Nephron (organoid): ENCODE measurements around the gene CD2.

Experiments
- H3K27ac Mint-ChIP-seq, 3 experiments: 2 replicates each; pipeline ENCODE4 v1.8.0; 2020; ENCODE audit warnings: mixed read lengths in 3 of 3, mild to moderate bottlenecking in 2 of 3, moderate library complexity in 1 of 3
- H3K27me3 Mint-ChIP-seq: 2 replicates; pipeline ENCODE4 v1.8.0; 2021; ENCODE audit warnings: low read depth, mild to moderate bottlenecking, moderate library complexity, mixed read lengths
- H3K36me3 Mint-ChIP-seq: 2 replicates; pipeline ENCODE4 v1.8.0; 2020; ENCODE audit warnings: low read depth, mixed read lengths
- H3K4me1 Mint-ChIP-seq: 2 replicates; pipeline ENCODE4 v1.8.0; 2020; ENCODE audit warnings: mixed read lengths
- H3K4me3 Mint-ChIP-seq, 3 experiments: 2 replicates each; pipeline ENCODE4 v1.8.0; 2020; ENCODE audit warnings: mild to moderate bottlenecking in 3 of 3, mixed read lengths in 3 of 3, moderate library complexity in 2 of 3
- H3K9me3 Mint-ChIP-seq: 2 replicates; pipeline ENCODE4 v1.8.0; 2020; ENCODE audit warnings: mixed read lengths
- CTCF ChIP-seq, 3 experiments: fragments of 200-600 bp; sonication (generic); IDR thresholded peaks; one replicate each; pipeline ENCODE4 v1.5.0; 2021; ENCODE audit warnings: antibody characterized with exemption in 3 of 3; ENCODE audit not compliant: unreplicated experiment in 3 of 3

CD2 gene

GRCh38 chr1:116771997-116772647, 17.9 kb downstream of the CD2 start:
- no peaks in the 10 kb centered on the region for H3K36me3 Mint-ChIP-seq
- TF ChIP-seq CTCF (IDR thresholded peaks at IDR 0.05; ENCODE audit: unreplicated experiment in 3 of 3), result no peak
- no peak overlapping the region for H3K27ac Mint-ChIP-seq
- H3K4me1 Mint-ChIP-seq, result no peaks in the 10 kb centered on the region
- H3K9me3 Mint-ChIP-seq, result peaks cover 11% of the 10 kb centered on the region
- H3K4me3 Mint-ChIP-seq, result no peak overlapping the region
- H3K27me3 Mint-ChIP-seq, result no peaks in the 10 kb centered on the region

- no peaks in the 10 kb centered on the region for H3K4me1 Mint-ChIP-seq
- H3K36me3 Mint-ChIP-seq, result no peaks in the 10 kb centered on the region
- H3K4me3 Mint-ChIP-seq, result no peak overlapping the region
- peaks cover 11% of the 10 kb centered on the region for H3K9me3 Mint-ChIP-seq
- H3K27ac Mint-ChIP-seq, result no peak overlapping the region
- no peaks in the 10 kb centered on the region for H3K27me3 Mint-ChIP-seq
- no peak for TF ChIP-seq CTCF (IDR thresholded peaks at IDR 0.05; ENCODE audit: unreplicated experiment in 3 of 3)
Observed at GRCh38 chr1:116772648-116773045, 18.4 kb downstream of the CD2 start.

GRCh38 chr1:116775116-116775752, 21.0 kb downstream of the CD2 start:
- Mint-ChIP-seq H3K4me1 (no peaks in the 10 kb centered on the region), H3K36me3 (no peaks in the 10 kb centered on the region), H3K27ac (no peak overlapping the region), H3K27me3 (no peaks in the 10 kb centered on the region), H3K4me3 (no peak overlapping the region), H3K9me3 (peaks cover 11% of the 10 kb centered on the region)
- no peak for TF ChIP-seq CTCF (IDR thresholded peaks at IDR 0.05; ENCODE audit: unreplicated experiment in 3 of 3)

DNA sequence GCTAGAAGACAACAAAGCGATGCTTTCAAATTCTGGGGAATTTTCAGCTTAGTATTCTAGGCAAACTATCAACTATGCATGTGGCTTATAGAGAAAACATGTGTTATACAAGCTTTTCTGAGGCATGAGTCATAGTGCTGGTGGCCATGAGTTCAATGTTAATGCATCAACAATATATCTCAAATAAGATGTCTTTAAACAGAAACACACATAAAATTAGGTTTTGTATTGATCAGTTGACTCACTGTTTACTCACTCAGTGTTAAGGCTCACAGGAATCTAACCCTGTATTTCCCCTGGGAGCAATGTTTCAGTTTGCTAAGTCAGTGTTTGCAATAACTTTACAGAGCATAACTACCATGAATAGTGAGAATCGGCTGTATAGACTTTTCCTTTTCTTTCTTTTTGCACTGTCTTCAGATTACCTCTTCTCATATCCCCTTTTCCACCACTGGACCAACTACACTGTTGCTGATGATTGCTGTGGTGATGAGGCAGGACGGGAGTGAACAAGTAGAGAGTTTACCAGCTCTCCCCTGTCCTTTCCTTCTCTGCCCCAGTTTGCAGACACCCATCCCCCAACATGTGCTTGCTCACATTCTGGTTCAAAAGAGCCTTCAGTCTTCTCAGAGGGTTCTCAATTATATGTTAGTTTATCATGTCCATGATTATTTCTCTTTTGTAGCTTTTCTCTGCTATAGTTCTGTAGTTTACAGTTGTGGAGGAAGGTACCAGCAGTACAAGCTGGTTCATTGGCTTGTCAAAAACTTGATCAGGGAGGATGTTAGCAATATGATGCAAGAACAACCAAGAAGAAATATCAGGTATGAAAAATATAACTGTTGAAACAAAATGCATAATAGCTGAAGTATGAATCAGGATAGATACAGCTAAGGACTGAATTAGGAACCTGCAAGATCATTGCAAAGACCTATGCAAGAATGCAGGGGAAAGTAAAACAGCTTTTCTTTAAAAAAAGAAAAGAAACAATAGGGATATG, 23.9 kb downstream of the CD2 start:
- no peaks in the 10 kb centered on the region for H3K36me3 Mint-ChIP-seq
- no peaks in the 10 kb centered on the region for H3K4me1 Mint-ChIP-seq
- H3K27ac Mint-ChIP-seq, result no peak overlapping the region
- no peaks in the 10 kb centered on the region for H3K27me3 Mint-ChIP-seq
- no peak overlapping the region for H3K4me3 Mint-ChIP-seq
- peaks cover 10% of the 10 kb centered on the region for H3K9me3 Mint-ChIP-seq
- TF ChIP-seq CTCF (IDR thresholded peaks at IDR 0.05; ENCODE audit: unreplicated experiment in 3 of 3), result no peak

GRCh38 chr1:116781034-116781433, 26.8 kb downstream of the CD2 start:
- TF ChIP-seq CTCF (IDR thresholded peaks at IDR 0.05; ENCODE audit: unreplicated experiment in 3 of 3), result no peak
- H3K27ac Mint-ChIP-seq, result no peak overlapping the region
- H3K4me1 Mint-ChIP-seq, result no peaks in the 10 kb centered on the region
- H3K36me3 Mint-ChIP-seq, result no peaks in the 10 kb centered on the region
- peaks cover 3% of the 10 kb centered on the region for H3K27me3 Mint-ChIP-seq
- no peak overlapping the region for H3K4me3 Mint-ChIP-seq
- H3K9me3 Mint-ChIP-seq, result peaks cover 4% of the 10 kb centered on the region
